ENCODE results near the gene TRIOBP.

GRCh38 chr22:37762389-37762836 lies 65.6 kb downstream of the TRIOBP start:
- no peak for TF ChIP-seq POLR2A (IDR thresholded peaks at IDR 0.05)
- TF ChIP-seq CTCF (IDR thresholded peaks at IDR 0.05), result no peak
